Right lung (tissue), 5 donors: ENCODE measurements around the gene HIF1A. TPM values are rescaled to one million over a fixed set of nuclear protein-coding genes. Genes with fewer than 3 reads are reported as not detected.
A peak's percentile ranks its signal among the peaks of the same experiment; 100 is the strongest.

Experiments
- DNase-seq, 2 donors: peaks; one replicate each; pipeline ENCODE4 v3.0.0-alpha.2; 2013
- polyA plus RNA-seq, 5 donors: library from polyadenylated mRNA; unstranded; fragments of 120-200 nt; gene quantifications; one replicate each; pipeline versions ENCODE4 v1.2.1 to v1.2.3, GENCODE V29; 2013; ENCODE audit warnings: inconsistent platforms in 1 of 5, low replicate concordance in 1 of 5; ENCODE audit not compliant: insufficient read length in 5 of 5, insufficient read depth in 1 of 5

Gene HIF1A
- polyA plus RNA-seq, 5 donors = 157 to 270 (median 206) TPM

GRCh38 chr14:61670576-61670975 is 24.7 kb upstream of the HIF1A start:
- no peak for DNase-seq

- DNase-seq = peak in 1 of 2 donors; percentile 48
Observed at GRCh38 chr14:61671082-61671481, 24.2 kb upstream of the HIF1A start.

GRCh38 chr14:61672796-61673195 is 22.5 kb upstream of the HIF1A start:
- DNase-seq = no peak

- DNase-seq = no peak
Observed at GRCh38 chr14:61673305-61673704, 22.0 kb upstream of the HIF1A start.

- DNase-seq = no peak
Observed at GRCh38 chr14:61675291-61675690, 20.0 kb upstream of the HIF1A start.

- DNase-seq = no peak
Observed at GRCh38 chr14:61677479-61677878, 17.8 kb upstream of the HIF1A start.

- DNase-seq = no peak
Observed at GRCh38 chr14:61678975-61679374, 16.3 kb upstream of the HIF1A start.

- no peak for DNase-seq
Observed at GRCh38 chr14:61681413-61681812, 13.9 kb upstream of the HIF1A start.

GRCh38 chr14:61683108-61683507 is 12.2 kb upstream of the HIF1A start:
- no peak for DNase-seq

GRCh38 chr14:61690039-61690438 is 5.3 kb upstream of the HIF1A start:
- no peak for DNase-seq

- DNase-seq = no peak
Observed at GRCh38 chr14:61690982-61691381, 4.3 kb upstream of the HIF1A start.

- DNase-seq = no peak
Observed at GRCh38 chr14:61691495-61691894, 3.8 kb upstream of the HIF1A start.

- no peak for DNase-seq
Observed at GRCh38 chr14:61694039-61694438, 1.3 kb upstream of the HIF1A start.

- peak; percentile 65 to 70 for DNase-seq
Observed at GRCh38 chr14:61695695-61696527, 598 bp downstream of the HIF1A start.

GRCh38 chr14:61696753-61697318 is 1.5 kb downstream of the HIF1A start:
- no peak for DNase-seq

- DNase-seq = no peak
Observed at GRCh38 chr14:61698206-61698980, 3.1 kb downstream of the HIF1A start.

- no peak for DNase-seq
Observed at GRCh38 chr14:61699027-61699426, 3.7 kb downstream of the HIF1A start.

- DNase-seq = no peak
Observed at GRCh38 chr14:61700104-61700886, 5.0 kb downstream of the HIF1A start.

GRCh38 chr14:61701946-61702345 is 6.6 kb downstream of the HIF1A start:
- DNase-seq = no peak

GRCh38 chr14:61703342-61704129 is 8.2 kb downstream of the HIF1A start:
- DNase-seq = no peak

- DNase-seq = no peak
Observed at GRCh38 chr14:61704554-61704953, 9.2 kb downstream of the HIF1A start.
